NCI-H1048 (cell line): Measurements from ENCODE around the gene ZFYVE28.
"Not testable (repeated sequence)": the region's sequence is repeated elsewhere in the genome, so short reads cannot be mapped to it uniquely, and the experiment has no call there.

Source experiments
- DNase-seq: peaks from one replicate; lab custom pipeline; 2025; lab: John Stamatoyannopoulos, UW

ZFYVE28 gene

DNA sequence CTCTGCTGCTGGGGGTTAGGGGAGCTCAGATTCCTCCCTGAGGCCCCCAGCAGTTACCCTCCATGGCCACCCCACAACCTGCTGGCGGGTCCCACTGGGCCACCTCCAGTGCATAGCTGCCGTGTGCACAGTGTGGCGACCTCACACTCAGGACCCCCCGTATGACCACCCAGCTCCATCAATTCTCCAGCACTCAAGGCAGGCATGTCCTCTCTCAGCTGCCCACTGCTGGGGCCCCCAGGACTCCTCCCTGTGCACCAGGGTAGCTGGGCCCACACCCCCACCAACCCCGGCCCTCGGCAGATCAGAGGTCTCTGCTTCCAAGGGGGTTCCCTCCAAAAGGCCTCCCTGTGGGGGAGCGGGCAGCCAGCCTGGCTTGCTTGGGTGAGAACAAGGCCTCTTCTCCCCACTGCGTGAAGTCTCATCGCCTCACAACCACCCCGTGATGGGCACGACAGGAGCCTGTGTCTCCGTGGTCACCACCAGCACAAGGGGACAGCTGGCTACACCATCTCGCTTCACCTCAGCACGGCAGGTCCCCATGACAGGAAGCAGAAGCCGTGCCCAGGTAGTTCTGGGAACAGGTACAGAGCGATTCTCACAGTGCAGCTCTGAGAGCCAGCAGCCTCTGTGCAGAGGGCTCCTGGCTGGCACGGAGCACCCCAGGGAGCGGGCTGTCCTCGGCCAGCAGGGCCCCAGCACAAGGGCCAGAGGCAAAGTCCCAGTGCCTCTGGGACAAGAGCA, 171.9 kb downstream of the ZFYVE28 start:
- no peak for DNase-seq

DNA sequence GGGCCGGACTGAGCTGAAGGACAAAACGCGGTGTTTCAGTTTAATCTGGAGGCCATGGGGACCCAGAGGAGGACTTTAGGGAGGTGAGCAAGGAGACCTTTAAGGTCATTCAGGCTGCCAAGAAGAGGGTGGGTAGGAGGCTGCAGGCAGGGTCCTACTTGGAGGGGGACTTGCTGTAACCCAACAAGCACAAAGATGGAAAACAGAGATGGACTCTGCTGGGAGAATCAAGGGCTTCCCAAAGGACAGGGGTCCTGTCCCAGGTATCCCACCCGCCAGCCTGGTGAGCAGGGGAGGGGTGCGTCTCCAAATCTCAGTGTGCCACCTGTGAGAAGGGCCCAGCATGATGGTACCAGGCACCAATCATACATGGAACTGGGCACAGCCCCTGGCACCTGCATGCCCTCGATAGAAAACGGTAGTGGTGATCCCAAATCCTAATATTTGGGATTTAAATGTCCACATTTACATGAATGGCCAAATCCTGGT, 172.6 kb downstream of the ZFYVE28 start:
- DNase-seq = no peak

DNA sequence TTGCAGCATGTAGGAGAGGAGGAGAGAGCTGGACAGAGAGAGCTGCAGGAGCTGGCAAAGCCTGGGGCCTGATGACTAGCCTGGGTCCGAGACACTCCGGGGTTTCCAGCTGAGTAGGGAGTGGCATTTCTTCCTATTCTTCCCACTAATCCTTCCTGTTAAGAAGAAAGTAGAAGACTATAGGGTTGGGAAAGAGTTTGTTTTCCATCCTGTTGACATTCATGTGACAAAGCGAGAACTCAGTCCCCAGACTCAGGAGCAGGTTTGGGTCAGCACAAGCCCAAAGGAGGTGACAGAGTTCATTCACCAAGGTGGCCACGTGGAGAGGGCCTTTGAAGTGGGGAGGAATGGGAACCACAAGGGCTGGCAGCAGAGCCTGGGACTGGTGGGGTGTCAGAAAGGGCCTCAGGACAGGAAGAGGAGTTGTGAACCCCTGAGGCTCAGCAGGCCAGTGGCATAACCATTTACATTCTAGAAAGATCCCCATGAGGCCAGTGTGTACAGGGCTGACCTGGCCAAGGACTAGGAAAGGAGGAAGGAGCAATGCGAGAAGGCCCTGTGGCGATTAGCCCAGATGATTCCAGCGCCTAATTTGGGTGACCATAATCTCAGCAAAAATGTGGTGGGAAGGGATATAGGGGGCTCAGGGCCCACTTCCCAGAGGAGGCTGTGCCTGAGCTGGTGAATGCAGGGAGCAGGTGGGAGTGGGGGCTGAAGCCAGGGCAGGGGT, 173.2 kb downstream of the ZFYVE28 start:
- DNase-seq = no peak

DNA sequence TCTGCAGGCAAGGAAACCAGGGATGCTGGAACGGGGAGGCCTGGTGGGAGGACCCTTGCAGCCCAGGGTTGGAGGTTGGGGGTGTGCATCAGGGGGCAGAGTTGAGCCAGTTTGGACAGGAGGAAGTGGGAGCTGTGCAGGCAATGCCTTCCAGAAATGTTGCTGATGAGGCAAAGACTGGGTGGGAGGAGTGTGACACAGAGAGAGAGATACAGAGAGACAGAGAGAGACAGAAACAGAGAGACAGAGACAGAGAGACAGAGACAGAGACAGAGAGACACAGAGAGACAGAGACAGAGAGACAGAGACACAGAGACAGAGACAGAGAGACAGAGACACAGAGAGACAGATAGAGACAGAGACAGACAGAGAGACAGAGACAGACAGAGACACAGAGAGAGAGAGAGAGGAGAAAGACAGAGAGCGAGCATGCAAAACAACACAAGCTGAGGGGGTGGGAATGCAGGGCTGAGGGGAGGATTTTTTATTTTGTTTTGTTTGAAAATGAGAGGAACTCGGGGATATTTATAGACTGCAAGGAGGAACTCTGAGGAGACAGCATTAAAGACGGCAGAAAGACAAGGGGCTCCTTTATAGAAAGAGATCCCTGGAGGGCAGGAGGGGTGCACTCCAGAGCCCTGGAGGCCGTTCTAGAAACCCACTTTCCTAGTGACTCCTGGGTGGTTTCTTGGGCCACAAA, 174.6 kb downstream of the ZFYVE28 start:
- no peak for DNase-seq

DNA sequence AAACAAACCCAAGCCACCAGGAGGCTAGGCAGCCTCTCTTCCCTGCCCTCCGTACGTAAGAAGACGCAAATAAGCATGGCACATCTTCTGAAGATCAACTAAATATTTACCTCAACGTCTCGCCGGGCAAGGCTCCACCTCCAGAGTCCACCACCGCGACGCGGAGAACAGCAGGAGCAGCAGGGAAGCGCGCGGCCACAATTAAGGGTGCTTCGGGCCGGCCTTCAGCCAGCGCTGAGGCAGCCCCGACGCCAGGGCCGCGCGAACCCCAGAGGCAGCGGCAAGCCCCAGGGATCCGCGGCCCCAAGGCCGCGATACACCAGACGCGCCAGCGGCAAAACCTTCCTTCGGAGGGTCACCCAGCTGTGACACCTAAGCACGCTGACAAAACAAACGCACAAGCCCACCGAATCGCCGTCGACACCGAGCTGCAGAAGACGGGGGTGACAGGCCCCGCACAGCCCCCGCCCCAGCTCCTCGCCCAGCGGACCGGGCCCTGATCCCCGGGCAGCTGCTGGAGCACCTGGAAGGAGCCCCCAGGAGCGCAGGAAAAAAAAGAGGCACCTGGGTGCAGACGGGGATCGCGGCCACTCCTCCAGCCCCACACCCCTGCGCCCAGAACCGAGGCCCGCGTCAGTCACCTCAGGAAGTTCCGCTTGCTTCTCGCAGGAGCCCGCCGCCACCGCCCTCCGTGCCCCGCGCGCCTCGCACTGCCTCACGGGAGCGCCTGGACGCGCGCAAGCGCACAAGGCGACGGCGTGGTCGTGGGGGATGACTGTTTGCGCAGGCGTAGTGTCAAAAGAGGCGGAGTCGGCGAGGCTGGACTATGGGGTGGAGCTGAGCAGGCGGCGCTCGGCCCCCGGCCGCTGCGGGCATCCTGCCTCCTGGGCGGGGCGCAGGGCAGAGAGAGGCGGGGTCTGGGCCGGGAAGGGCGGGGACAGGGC, 176.8 kb downstream of the ZFYVE28 start, which contains the start of the genes HAUS3 and POLN:
TSS of gene HAUS3 (minus strand) at position 712 of the 944 bp plus-strand sequence. CDS start 1,175 bp downstream, outside the sequence.
TSS of gene POLN (minus strand) at position 712 of the 944 bp plus-strand sequence. CDS start 12,890 bp downstream, outside the sequence.
- peak; percentile 90 for DNase-seq

DNA sequence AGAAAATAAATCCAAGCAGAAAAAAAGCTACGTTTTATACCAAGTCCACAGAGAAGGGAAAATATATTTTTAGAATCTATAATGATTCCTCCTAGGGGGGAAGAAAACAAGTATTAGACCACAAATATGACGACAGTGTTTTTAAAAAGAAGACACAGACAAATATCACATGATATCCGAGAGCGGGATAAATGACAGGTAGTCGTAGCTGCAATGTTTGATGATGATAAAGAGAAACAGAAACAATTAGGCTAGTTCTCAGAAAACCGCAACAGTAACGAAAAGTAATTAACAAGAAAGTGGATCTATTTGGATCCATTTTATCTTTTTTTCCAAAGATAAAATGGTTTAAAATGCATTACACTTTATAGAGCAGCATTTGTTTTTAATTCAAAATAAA, 177.4 kb downstream of the ZFYVE28 start:
- no peak for DNase-seq

DNA sequence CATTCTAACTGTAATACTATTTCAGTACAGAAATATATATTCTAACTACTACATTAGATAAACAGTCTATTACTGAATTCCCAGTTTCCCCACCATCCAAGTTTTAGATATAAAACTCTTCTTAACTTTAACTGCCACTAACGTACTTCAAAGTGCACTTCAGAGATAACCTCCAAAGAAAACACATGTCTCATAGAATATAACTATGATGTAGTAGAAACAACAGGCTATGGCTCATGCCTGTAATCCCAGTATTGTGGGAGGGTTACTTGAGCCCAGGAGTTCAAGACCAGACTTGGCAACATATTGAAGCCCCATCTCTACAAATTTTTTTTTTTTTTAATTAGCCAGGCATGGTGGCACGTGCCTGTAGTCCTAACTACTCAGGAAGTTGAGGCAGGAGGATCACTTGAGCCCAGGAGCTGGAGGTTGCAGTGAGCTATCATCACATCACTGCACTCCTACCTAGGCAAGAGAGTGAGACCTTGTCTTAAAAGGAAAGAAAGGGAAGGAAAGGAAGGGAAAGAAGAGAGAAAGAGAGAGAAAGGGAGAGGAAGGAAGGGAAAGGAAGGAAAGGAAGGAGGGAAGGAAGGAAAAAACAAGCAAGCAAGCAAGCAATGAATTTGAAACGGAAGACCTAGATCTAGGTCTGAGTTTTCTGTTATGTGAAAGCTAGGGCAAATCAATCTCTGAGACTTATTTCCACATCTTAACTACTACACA, 181.3 kb downstream of the ZFYVE28 start:
- DNase-seq = no peak

DNA sequence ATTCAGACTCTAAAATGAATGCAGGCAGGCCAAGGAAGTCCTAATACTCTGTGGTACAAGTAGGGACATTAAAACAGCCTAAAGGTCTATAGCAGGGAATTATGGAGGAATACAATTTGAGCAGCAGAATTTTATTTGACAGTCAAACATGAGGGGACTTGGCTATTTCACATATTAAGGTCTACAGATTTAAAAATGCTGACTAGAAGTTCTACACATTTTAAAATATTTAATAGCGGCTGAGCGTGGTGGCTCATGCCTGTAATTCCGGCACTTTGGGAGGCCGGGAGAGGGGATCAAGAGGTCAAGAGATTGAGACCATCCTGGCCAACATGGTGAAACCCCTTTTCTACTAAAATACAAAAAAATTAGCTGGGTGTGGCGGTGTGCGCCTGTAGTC, 187.4 kb downstream of the ZFYVE28 start:
- no peak for DNase-seq

DNA sequence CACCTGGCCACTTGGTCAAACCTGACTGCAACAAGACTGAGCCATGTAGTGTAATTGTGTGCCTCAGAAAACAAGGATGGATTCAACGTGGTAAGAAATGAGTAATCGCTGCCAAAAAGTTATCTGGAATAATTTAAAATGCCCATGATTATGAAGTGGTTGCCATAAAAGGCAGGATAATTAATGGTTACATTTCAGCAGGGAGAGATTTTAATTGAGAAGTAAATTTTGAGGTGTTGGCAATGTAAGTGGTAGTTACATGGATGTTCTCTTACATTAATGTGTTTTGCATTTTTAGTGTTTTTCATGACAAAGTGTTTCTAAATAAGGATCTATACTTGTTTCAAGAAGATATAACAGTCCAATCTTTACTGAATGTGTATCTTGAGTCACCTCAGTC, 192.2 kb downstream of the ZFYVE28 start:
- no peak for DNase-seq

DNA sequence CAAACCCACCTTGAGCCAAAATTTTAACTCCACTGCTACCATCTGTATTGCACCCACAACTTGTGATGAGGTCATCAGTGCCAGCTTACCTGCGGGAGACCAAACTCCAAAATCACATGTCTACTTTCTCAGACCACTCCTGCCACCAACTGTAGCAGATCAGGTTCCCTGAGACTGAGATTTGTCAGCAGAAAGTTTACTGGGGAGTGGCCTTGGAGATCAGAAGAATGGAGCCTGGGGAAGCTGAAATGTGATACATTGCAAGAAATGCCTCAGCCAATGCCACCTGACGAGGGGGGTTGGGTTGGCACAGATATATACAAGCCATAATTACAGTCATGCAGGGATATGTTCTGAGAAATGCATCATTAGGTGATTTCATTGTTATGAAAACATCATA, 195.6 kb downstream of the ZFYVE28 start:
- no peak for DNase-seq

DNA sequence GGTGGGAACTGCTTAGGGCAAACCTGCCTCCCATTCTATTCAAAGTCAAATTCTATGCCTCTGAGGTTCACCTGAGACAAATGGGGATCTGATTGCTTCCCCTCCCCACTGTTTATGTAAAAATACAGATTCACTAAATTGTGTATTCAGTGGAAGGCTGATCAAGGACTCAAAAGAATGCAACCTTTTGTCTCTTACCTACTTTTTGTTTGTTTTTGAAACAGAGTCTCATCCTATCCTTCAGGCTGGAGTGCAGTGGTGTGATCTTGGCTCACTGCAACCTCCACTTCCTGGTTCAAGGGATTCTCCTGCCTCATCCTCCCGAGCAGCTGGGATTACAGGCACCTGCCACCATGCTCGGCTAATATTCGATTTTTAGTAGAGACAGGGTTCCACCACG, 197.1 kb downstream of the ZFYVE28 start:
- not testable (repeated sequence) for DNase-seq

DNA sequence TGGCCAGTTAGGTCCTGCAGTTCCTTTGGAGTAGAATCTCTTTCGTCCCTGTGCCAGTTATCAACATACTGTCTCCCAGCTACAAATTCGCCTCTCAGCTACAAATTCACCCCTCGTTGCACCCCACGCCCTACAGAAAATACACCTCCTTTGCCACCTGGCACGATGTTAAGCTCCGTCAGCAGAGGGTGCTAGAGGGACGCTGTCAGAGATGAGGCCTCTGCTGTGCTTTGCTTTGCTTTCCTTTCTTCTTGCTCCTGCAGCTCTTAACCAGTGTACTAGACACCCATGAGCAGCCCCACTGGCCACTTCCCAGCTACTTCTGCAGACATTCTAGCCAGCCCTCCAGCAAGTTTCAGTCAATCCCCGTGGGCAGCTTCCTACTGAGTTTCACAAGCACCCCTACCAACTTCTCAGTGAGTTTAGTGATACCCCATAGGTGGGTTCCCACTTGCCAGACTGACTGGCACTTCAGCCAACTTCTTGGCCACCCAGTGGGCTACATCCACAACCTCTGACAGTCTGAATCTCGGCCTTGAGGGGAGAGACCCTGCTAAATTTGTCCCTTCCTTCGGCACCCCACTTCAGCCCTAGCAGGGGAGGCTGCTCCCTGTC, 198.3 kb downstream of the ZFYVE28 start:
- DNase-seq = no peak
